Neural progenitor cell (in vitro differentiated cells): Measurements from ENCODE around the gene OR1K1. TPM values are rescaled to one million over a fixed set of nuclear protein-coding genes. Genes with fewer than 3 reads are reported as not detected.

Experiments used
- DNase-seq: peaks from one replicate; pipeline ENCODE4 v3.0.0-alpha.2; 2016; ENCODE audit warnings: low spot score
- H2AFZ ChIP-seq: fragments of 200-600 bp; sonication (generic); replicated peaks from 2 replicates; pipeline ENCODE4 v1.6.1; 2016; ENCODE audit warnings: antibody characterized with exemption
- H3F3A ChIP-seq: fragments of 200-600 bp; sonication (generic); 2 replicates; pipeline ENCODE4 v1.6.1; 2016; ENCODE audit warnings: antibody characterized with exemption, low read depth
- H3K27ac ChIP-seq: fragments of 200-600 bp; sonication (generic); 2 replicates; pipeline ENCODE4 v1.5.1; 2016; ENCODE audit warnings: mild to moderate bottlenecking
- H3K27me3 ChIP-seq: fragments of 200-600 bp; sonication (generic); 2 replicates; pipeline ENCODE4 v1.6.1; 2016; ENCODE audit warnings: mild to moderate bottlenecking, moderate library complexity
- H3K36me3 ChIP-seq: fragments of 200-600 bp; sonication (generic); 2 replicates; pipeline ENCODE4 v1.5.1; 2016
- H3K4me1 ChIP-seq: fragments of 200-600 bp; sonication (generic); 2 replicates; pipeline ENCODE4 v1.6.1; 2016; ENCODE audit warnings: mixed run types
- H3K4me2 ChIP-seq: fragments of 200-600 bp; sonication (generic); 2 replicates; pipeline ENCODE4 v1.6.1; 2016
- H3K4me3 ChIP-seq: fragments of 200-600 bp; sonication (generic); 2 replicates; pipeline ENCODE4 v1.5.1; 2016
- H3K79me2 ChIP-seq: fragments of 200-600 bp; sonication (generic); 2 replicates; pipeline ENCODE4 v1.6.1; 2016; ENCODE audit warnings: low read depth
- H3K9ac ChIP-seq: fragments of 200-600 bp; sonication (generic); 2 replicates; pipeline ENCODE4 v1.6.1; 2016
- H3K9me3 ChIP-seq: fragments of 200-600 bp; sonication (generic); 2 replicates; pipeline ENCODE4 v1.5.1; 2016; ENCODE audit warnings: low read depth
- H4K20me1 ChIP-seq: fragments of 200-600 bp; sonication (generic); 2 replicates; pipeline ENCODE4 v1.6.1; 2016; ENCODE audit warnings: low read depth
- H3K27ac Mint-ChIP-seq: 3 replicates; pipeline ENCODE4 v1.8.0; 2021; ENCODE audit warnings: mixed read lengths
- H3K27me3 Mint-ChIP-seq: 2 replicates; pipeline ENCODE4 v1.8.0; 2022; ENCODE audit warnings: low read depth, mild to moderate bottlenecking, inconsistent platforms, moderate library complexity, mixed read lengths; ENCODE audit not compliant: insufficient read depth
- H3K36me3 Mint-ChIP-seq: 3 replicates; pipeline ENCODE4 v1.8.0; 2021; ENCODE audit warnings: mixed read lengths
- H3K4me1 Mint-ChIP-seq: 3 replicates; pipeline ENCODE4 v1.8.0; 2021; ENCODE audit warnings: mixed read lengths
- H3K4me3 Mint-ChIP-seq: 3 replicates; pipeline ENCODE4 v1.8.0; 2021; ENCODE audit warnings: mild to moderate bottlenecking, moderate library complexity, mixed read lengths
- H3K9me3 Mint-ChIP-seq: 3 replicates; pipeline ENCODE4 v1.8.0; 2020; ENCODE audit warnings: mixed read lengths
- EZH2 ChIP-seq: fragments of 200-600 bp; sonication (generic); IDR thresholded peaks from 2 replicates; pipeline ENCODE4 v1.6.1; 2017; ENCODE audit warnings: antibody characterized with exemption, mild to moderate bottlenecking, moderate library complexity
- EZH2phosphoT487 ChIP-seq: fragments of 200-600 bp; sonication (generic); IDR thresholded peaks from 2 replicates; pipeline ENCODE4 v1.6.1; 2017; ENCODE audit warnings: antibody characterized with exemption
- total RNA-seq: library from RNA; depleted of rRNA; stranded (reverse); fragments of >200 nt; gene quantifications from 2 replicates; pipeline ENCODE4 v1.2.3, GENCODE V29; 2015; ENCODE audit warnings: low replicate concordance
- TF ChIP-seq, protein P1 (sequence below): fragments of 200-600 bp; sonication (generic); IDR thresholded peaks from 2 replicates; pipeline ENCODE4 v1.5.1; 2017; ENCODE audit warnings: antibody characterized with exemption, mild to moderate bottlenecking

The OR1K1 gene
- total RNA-seq, 1 donor from 2014 or later, result not detected

DNA sequence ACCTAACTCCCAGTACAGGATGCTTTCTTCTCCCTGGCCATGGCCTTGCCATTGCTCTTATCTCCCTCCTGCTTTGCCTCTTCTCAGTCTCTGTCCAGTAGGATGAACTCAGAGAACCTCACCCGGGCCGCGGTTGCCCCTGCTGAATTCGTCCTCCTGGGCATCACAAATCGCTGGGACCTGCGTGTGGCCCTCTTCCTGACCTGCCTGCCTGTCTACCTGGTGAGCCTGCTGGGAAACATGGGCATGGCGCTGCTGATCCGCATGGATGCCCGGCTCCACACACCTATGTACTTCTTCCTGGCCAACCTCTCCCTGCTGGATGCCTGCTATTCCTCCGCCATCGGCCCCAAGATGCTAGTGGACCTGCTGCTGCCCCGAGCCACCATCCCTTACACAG, 11.1 kb upstream of the OR1K1 start, which contains the start of gene OR5C1:
Gene OR5C1, plus strand, starts transcription at position 103 of the 400 bp plus-strand sequence. Its CDS starts 0 bp downstream, at position 103.
- Histone ChIP-seq H2AFZ (no peak within 1 kb of the TSS), H3K36me3 (no peaks in the 10 kb centered on the region), H3K9ac (no peak within 1 kb of the TSS), H3K4me1 (no peaks in the 10 kb centered on the region), H3K4me2 (no peak within 1 kb of the TSS), H3F3A (no peaks in the 10 kb centered on the region), H3K27ac (no peak within 1 kb of the TSS), H3K79me2 (no peaks in the 10 kb centered on the region), H3K4me3 (no peak within 1 kb of the TSS), H4K20me1 (no peaks in the 10 kb centered on the region), H3K27me3 (no peaks in the 10 kb centered on the region), H3K9me3 (no peaks in the 10 kb centered on the region)
- Mint-ChIP-seq H3K4me3 (no peak within 1 kb of the TSS), H3K27me3 (peaks cover 8% of the 10 kb centered on the region), H3K4me1 (no peaks in the 10 kb centered on the region), H3K9me3 (peaks cover 3% of the 10 kb centered on the region), H3K27ac (no peak within 1 kb of the TSS), H3K36me3 (no peaks in the 10 kb centered on the region)
- no peak for TF ChIP-seq EZH2
- no peak for TF ChIP-seq EZH2phosphoT487
- TF ChIP-seq, protein P1, sequence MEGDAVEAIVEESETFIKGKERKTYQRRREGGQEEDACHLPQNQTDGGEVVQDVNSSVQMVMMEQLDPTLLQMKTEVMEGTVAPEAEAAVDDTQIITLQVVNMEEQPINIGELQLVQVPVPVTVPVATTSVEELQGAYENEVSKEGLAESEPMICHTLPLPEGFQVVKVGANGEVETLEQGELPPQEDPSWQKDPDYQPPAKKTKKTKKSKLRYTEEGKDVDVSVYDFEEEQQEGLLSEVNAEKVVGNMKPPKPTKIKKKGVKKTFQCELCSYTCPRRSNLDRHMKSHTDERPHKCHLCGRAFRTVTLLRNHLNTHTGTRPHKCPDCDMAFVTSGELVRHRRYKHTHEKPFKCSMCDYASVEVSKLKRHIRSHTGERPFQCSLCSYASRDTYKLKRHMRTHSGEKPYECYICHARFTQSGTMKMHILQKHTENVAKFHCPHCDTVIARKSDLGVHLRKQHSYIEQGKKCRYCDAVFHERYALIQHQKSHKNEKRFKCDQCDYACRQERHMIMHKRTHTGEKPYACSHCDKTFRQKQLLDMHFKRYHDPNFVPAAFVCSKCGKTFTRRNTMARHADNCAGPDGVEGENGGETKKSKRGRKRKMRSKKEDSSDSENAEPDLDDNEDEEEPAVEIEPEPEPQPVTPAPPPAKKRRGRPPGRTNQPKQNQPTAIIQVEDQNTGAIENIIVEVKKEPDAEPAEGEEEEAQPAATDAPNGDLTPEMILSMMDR, result no peak
- no peak for DNase-seq

DNA sequence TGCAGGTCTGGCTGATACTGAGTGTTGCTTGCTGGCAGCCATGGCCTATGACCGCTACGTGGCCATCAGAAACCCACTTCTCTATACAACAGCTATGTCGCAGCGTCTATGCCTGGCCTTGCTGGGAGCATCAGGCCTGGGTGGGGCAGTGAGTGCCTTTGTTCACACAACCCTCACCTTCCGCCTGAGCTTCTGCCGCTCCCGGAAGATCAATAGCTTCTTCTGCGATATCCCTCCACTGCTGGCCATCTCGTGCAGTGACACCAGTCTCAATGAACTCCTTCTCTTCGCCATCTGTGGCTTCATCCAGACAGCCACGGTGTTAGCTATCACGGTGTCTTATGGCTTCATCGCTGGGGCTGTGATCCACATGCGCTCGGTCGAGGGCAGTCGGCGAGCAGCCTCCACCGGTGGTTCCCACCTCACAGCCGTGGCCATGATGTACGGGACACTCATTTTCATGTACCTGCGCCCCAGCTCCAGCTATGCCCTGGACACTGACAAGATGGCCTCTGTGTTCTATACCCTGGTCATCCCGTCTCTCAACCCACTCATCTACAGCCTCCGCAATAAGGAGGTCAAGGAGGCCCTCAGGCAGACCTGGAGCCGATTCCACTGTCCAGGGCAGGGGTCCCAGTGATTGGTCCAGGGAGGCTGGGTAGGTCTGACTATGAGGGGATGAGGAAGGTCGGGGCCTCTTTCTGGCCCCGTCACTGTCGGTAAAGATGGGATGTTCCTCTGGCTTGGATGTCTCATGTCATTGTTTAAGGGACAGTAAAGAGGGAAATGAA, 10.5 kb upstream of the OR1K1 start:
- H2AFZ ChIP-seq, result no peak overlapping the region
- H4K20me1 ChIP-seq, result no peaks in the 10 kb centered on the region
- no peaks in the 10 kb centered on the region for H3K9me3 ChIP-seq
- no peak for DNase-seq
- Mint-ChIP-seq H3K9me3 (peaks cover 3% of the 10 kb centered on the region), H3K27me3 (peaks cover 8% of the 10 kb centered on the region), H3K36me3 (no peaks in the 10 kb centered on the region), H3K4me1 (no peaks in the 10 kb centered on the region), H3K4me3 (no peak overlapping the region), H3K27ac (no peak overlapping the region)
- H3K79me2 ChIP-seq, result no peaks in the 10 kb centered on the region
- H3K27me3 ChIP-seq, result no peaks in the 10 kb centered on the region
- no peak for TF ChIP-seq EZH2phosphoT487
- TF ChIP-seq, protein P1, result no peak
- TF ChIP-seq EZH2, result no peak
- no peaks in the 10 kb centered on the region for H3K36me3 ChIP-seq
- H3K27ac ChIP-seq, result no peak overlapping the region
- H3F3A ChIP-seq, result no peaks in the 10 kb centered on the region
- H3K4me2 ChIP-seq, result no peak overlapping the region
- no peaks in the 10 kb centered on the region for H3K4me1 ChIP-seq
- H3K4me3 ChIP-seq, result no peak overlapping the region
- H3K9ac ChIP-seq, result no peak overlapping the region

DNA sequence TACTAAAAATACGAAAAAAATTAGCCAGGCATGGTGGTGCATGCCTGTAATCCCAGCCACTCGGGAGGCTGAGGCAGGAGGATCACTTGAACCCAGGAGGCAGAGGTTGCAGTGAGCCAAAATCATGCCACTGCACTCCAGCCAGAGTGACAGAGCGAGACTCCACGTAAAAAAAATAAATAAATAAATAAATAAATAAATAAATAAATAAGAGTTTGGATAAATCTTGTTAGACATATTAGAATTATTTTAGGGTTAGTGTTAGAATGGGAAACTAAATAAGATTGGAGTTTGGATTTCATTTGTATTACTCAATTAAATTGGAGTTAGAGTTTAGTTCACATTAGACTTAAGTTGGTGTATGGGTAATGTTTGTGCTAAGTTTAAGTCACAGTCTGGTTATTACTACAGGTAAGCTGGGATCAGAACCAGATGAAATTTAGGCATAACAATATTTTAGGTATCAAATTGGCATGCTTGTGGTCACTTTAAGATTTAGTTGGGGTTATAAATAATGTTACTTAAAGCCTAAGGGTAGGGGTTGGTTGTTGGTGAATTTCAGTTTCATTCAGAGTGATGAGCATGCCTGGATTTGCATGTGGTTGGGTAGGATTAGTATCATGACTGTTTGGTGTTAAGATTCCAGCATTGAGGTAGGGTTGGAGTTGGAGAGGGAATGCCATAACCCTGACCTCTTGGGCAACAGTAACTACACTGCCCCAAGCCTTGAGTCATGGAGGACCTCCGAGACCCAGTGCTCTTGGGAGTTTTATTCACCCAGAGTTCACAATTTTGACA, 7.9 kb upstream of the OR1K1 start:
- H3K79me2 ChIP-seq, result no peaks in the 10 kb centered on the region
- no peaks in the 10 kb centered on the region for H4K20me1 ChIP-seq
- H3K4me1 ChIP-seq, result no peaks in the 10 kb centered on the region
- H3K9ac ChIP-seq, result no peak overlapping the region
- DNase-seq, result no peak
- no peaks in the 10 kb centered on the region for H3K36me3 ChIP-seq
- H3K27me3 ChIP-seq, result no peaks in the 10 kb centered on the region
- TF ChIP-seq, protein P1, result no peak
- no peak for TF ChIP-seq EZH2
- no peak for TF ChIP-seq EZH2phosphoT487
- H3K36me3 Mint-ChIP-seq, result no peaks in the 10 kb centered on the region
- no peak overlapping the region for H2AFZ ChIP-seq
- no peaks in the 10 kb centered on the region for H3K9me3 ChIP-seq
- no peak overlapping the region for H3K27ac ChIP-seq
- no peak overlapping the region for H3K27ac Mint-ChIP-seq
- H3K4me2 ChIP-seq, result no peak overlapping the region
- H3K4me1 Mint-ChIP-seq, result no peaks in the 10 kb centered on the region
- H3K4me3 ChIP-seq, result no peak overlapping the region
- H3K27me3 Mint-ChIP-seq, result peaks cover 8% of the 10 kb centered on the region
- no peaks in the 10 kb centered on the region for H3F3A ChIP-seq
- H3K9me3 Mint-ChIP-seq, result peaks cover 3% of the 10 kb centered on the region
- no peak overlapping the region for H3K4me3 Mint-ChIP-seq
